MM.1S (cell line): ENCODE measurements around the gene SLC25A29.

ENCODE experiments used
- DNase-seq: peaks from one replicate; pipeline ENCODE4 v3.0.0-alpha.2; 2015
- H2AFZ ChIP-seq: fragments of 300-600 bp; sonication (generic); 2 replicates; pipeline ENCODE4 v1.6.0; 2016; ENCODE audit warnings: antibody characterized with exemption, low read length
- H3F3A ChIP-seq: fragments of 300-600 bp; sonication (generic); 2 replicates; pipeline ENCODE4 v1.6.1; 2016; ENCODE audit warnings: mild to moderate bottlenecking, antibody characterized with exemption, low read length, moderate library complexity, mixed read lengths; ENCODE audit not compliant: insufficient read depth
- H3K27ac ChIP-seq: fragments of 300-600 bp; sonication (generic); 2 replicates; pipeline ENCODE4 v1.5.1; 2016; ENCODE audit warnings: mild to moderate bottlenecking, low read length
- H3K27me3 ChIP-seq: fragments of 300-600 bp; sonication (generic); replicated peaks from 2 replicates; pipeline ENCODE4 v1.6.0; 2016; ENCODE audit warnings: low read length; ENCODE audit not compliant: insufficient read depth
- H3K36me3 ChIP-seq: fragments of 300-600 bp; sonication (generic); replicated peaks from 2 replicates; pipeline ENCODE4 v1.6.1; 2016; ENCODE audit warnings: mild to moderate bottlenecking, low read length, mixed read lengths; ENCODE audit not compliant: insufficient read depth
- H3K4me1 ChIP-seq: fragments of 300-600 bp; sonication (generic); 2 replicates; pipeline ENCODE4 v1.6.1; 2016; ENCODE audit warnings: low read length, mixed read lengths
- H3K4me2 ChIP-seq: fragments of 300-600 bp; sonication (generic); 2 replicates; pipeline ENCODE4 v1.6.0; 2016; ENCODE audit warnings: low read depth, low read length
- H3K4me3 ChIP-seq: fragments of 300-600 bp; sonication (generic); 2 replicates; pipeline ENCODE4 v1.5.1; 2016; ENCODE audit warnings: low read length, mixed read lengths
- H3K79me2 ChIP-seq: fragments of 300-600 bp; sonication (generic); 2 replicates; pipeline ENCODE4 v1.6.1; 2016; ENCODE audit warnings: mixed run types, low read length, mixed read lengths
- H3K9ac ChIP-seq: fragments of 300-600 bp; sonication (generic); 2 replicates; pipeline ENCODE4 v1.6.1; 2016; ENCODE audit warnings: low read length, mixed read lengths
- H3K9me2 ChIP-seq: fragments of 300-600 bp; sonication (generic); replicated peaks from 2 replicates; pipeline ENCODE4 v1.6.1; 2016; ENCODE audit warnings: mild to moderate bottlenecking, low read length, mixed read lengths; ENCODE audit not compliant: insufficient read depth
- H3K9me3 ChIP-seq: fragments of 300-600 bp; sonication (generic); replicated peaks from 2 replicates; pipeline ENCODE4 v1.6.1; 2016; ENCODE audit warnings: mild to moderate bottlenecking, low read length, mixed read lengths; ENCODE audit not compliant: insufficient read depth
- H4K20me1 ChIP-seq: fragments of 300-600 bp; sonication (generic); 2 replicates; pipeline ENCODE4 v1.6.1; 2016; ENCODE audit warnings: mild to moderate bottlenecking, low read length, moderate library complexity, mixed read lengths; ENCODE audit not compliant: insufficient read depth
- EZH2 ChIP-seq: fragments of 300-600 bp; sonication (generic); optimal IDR thresholded peaks from 2 replicates; pipeline ENCODE3; 2017; ENCODE audit warnings: low read depth, mild to moderate bottlenecking, antibody characterized with exemption, low read length, mixed read lengths
- EZH2phosphoT487 ChIP-seq: fragments of 300-600 bp; sonication (generic); IDR thresholded peaks from 2 replicates; pipeline ENCODE4 v1.6.1; 2018; ENCODE audit warnings: antibody characterized with exemption, low read length
- TF ChIP-seq, protein P1 (sequence below): fragments of 300-600 bp; sonication (generic); IDR thresholded peaks from 2 replicates; pipeline ENCODE4 v1.5.1; 2016; ENCODE audit warnings: antibody characterized with exemption, low read length, mixed read lengths

SLC25A29 gene

DNA sequence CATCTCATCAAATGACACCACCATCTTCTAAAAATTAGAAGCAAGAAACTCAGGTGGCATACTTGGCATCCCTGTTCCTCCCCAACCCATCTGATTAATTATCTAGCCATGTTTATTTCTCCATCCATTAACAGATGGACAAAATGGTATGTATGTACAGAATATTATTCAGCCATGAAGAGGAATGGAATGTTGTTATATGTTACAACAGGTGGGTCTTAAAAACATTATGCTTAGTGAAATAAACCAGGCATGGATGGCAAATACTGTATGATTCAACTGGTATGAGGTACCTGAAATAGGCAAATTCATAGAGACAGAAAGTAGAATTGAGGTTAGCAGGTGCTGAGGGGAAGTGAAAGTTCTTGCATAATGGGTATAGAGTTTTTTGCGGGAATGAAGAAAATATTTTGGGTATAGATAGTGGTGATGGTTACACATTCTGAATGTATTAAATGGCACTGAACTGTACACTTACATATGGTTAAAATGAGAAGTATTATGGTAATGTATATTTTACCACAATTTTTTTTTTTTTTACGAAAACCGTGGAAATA is 49.8 kb downstream of the SLC25A29 start:
- H3K4me1 ChIP-seq: peaks cover 12% of the 10 kb centered on the region
- no peak overlapping the region for H3K4me2 ChIP-seq
- peaks cover 65% of the 10 kb centered on the region for H4K20me1 ChIP-seq
- no peak overlapping the region for H3K27ac ChIP-seq
- no peaks in the 10 kb centered on the region for H3K27me3 ChIP-seq
- no peaks in the 10 kb centered on the region for H3K36me3 ChIP-seq
- H2AFZ ChIP-seq: no peak overlapping the region
- no peak overlapping the region for H3K4me3 ChIP-seq
- H3F3A ChIP-seq: no peaks in the 10 kb centered on the region
- no peak overlapping the region for H3K9ac ChIP-seq
- H3K9me3 ChIP-seq: no peaks in the 10 kb centered on the region
- DNase-seq: peak; percentile 14
- peaks cover 93% of the 10 kb centered on the region for H3K79me2 ChIP-seq
- no peaks in the 10 kb centered on the region for H3K9me2 ChIP-seq
- TF ChIP-seq EZH2 (no peak), EZH2phosphoT487 (no peak)
- TF ChIP-seq, protein P1, sequence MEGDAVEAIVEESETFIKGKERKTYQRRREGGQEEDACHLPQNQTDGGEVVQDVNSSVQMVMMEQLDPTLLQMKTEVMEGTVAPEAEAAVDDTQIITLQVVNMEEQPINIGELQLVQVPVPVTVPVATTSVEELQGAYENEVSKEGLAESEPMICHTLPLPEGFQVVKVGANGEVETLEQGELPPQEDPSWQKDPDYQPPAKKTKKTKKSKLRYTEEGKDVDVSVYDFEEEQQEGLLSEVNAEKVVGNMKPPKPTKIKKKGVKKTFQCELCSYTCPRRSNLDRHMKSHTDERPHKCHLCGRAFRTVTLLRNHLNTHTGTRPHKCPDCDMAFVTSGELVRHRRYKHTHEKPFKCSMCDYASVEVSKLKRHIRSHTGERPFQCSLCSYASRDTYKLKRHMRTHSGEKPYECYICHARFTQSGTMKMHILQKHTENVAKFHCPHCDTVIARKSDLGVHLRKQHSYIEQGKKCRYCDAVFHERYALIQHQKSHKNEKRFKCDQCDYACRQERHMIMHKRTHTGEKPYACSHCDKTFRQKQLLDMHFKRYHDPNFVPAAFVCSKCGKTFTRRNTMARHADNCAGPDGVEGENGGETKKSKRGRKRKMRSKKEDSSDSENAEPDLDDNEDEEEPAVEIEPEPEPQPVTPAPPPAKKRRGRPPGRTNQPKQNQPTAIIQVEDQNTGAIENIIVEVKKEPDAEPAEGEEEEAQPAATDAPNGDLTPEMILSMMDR: no peak

DNA sequence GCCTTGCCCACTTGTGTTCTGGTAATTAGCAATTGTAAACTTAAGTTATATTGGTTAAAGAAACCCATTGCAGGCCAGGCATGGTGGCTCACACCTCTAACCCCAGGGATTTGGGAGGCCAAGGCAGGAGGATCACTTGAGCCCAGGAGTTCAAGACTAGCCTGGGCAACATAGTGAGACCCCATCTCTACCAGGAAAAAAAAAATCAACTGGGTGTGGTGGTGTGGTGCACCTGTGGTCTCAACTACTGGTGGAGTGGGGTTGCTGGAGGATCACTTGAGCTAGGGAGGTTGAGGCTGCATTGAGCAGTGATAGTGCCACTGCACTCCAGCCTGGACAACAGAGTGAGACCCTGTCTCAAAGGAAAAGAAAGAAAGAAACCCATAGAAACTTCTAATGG is 53.6 kb downstream of the SLC25A29 start:
- Histone ChIP-seq H3F3A (no peaks in the 10 kb centered on the region), H3K27ac (no peak overlapping the region), H3K4me1 (peaks cover 12% of the 10 kb centered on the region), H3K9me2 (no peaks in the 10 kb centered on the region), H3K4me2 (no peak overlapping the region), H3K36me3 (no peaks in the 10 kb centered on the region), H3K79me2 (peaks cover 95% of the 10 kb centered on the region), H3K4me3 (no peak overlapping the region), H2AFZ (no peak overlapping the region), H3K9me3 (no peaks in the 10 kb centered on the region), H4K20me1 (peaks cover 64% of the 10 kb centered on the region), H3K9ac (no peak overlapping the region), H3K27me3 (no peaks in the 10 kb centered on the region)
- TF ChIP-seq EZH2 (no peak), EZH2phosphoT487 (no peak)
- TF ChIP-seq, protein P1: no peak
- DNase-seq: no peak

DNA sequence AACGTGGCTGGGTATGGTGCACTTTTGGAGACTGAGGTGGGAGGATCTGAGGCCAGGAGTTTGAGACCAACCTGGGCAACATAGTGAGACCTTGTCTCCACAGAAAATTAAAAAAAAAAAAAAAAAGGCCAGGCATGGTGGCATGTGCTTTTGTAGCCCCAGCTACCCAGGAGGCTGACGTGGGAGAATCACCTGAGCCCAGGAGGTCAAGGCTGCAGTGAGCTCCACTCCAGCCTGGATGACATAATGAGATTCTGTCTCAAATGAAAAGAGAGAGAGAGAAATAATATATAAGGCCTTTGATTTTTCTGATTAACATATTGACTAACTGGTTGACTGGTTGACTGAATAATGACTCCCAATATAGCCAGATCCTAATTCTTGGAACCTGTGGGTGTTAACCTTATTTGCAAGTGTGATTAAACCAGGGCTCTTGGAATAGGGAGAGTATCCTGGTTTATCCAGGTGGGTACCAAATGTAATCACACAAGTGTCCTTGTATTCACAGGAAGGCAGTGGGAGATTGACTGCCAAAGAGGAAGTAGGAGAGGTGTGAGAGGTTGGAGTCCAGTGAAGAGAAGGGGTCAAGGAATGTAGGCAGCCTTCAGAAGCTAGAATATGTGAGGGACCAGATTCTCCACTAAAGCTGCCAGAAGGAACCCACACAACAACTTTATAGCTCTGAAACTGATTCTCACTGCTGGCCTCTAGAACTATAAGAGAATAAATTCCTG is 55.3 kb downstream of the SLC25A29 start:
- H3K27me3 ChIP-seq: no peaks in the 10 kb centered on the region
- H3K9me2 ChIP-seq: no peaks in the 10 kb centered on the region
- H3K27ac ChIP-seq: no peak overlapping the region
- H3K9me3 ChIP-seq: no peaks in the 10 kb centered on the region
- no peaks in the 10 kb centered on the region for H3F3A ChIP-seq
- H3K4me1 ChIP-seq: peaks cover 4% of the 10 kb centered on the region; the same call in 1 of the 2 replicates
- peaks cover 95% of the 10 kb centered on the region for H3K79me2 ChIP-seq
- no peak overlapping the region for H3K4me2 ChIP-seq
- no peak for DNase-seq
- H3K4me3 ChIP-seq: no peak overlapping the region
- H3K9ac ChIP-seq: no peak overlapping the region
- no peak overlapping the region for H2AFZ ChIP-seq
- TF ChIP-seq EZH2phosphoT487 (no peak), EZH2 (no peak)
- TF ChIP-seq, protein P1: no peak
- H3K36me3 ChIP-seq: no peaks in the 10 kb centered on the region
- peaks cover 63% of the 10 kb centered on the region for H4K20me1 ChIP-seq
